Smooth muscle cell (in vitro differentiated cells): ENCODE results near the gene SHFL. TPM values are rescaled to one million over a fixed set of nuclear protein-coding genes. Genes with fewer than 3 reads are reported as not detected.

Source experiments
- DNase-seq: peaks from one replicate; lab custom pipeline; 2025; ENCODE audit not compliant: unreplicated experiment; lab: John Stamatoyannopoulos, UW
- H2AFZ ChIP-seq: fragments of 200-600 bp; sonication (generic); 2 replicates; pipeline ENCODE4 v1.6.0; 2016; ENCODE audit warnings: antibody characterized with exemption, low read depth, mild to moderate bottlenecking
- H3F3A ChIP-seq: fragments of 200-600 bp; sonication (generic); 2 replicates; pipeline ENCODE4 v1.6.0; 2017; ENCODE audit warnings: antibody characterized with exemption, low read depth
- H3K27ac ChIP-seq: fragments of 200-600 bp; sonication (generic); 2 replicates; pipeline ENCODE4 v1.5.1; 2016; ENCODE audit warnings: low read depth, mild to moderate bottlenecking
- H3K27me3 ChIP-seq: fragments of 200-600 bp; sonication (generic); 2 replicates; pipeline ENCODE4 v1.6.1; 2016; ENCODE audit warnings: low read depth, mild to moderate bottlenecking
- H3K36me3 ChIP-seq: fragments of 200-600 bp; sonication (generic); 2 replicates; pipeline ENCODE4 v1.5.1; 2016; ENCODE audit warnings: low read depth
- H3K4me1 ChIP-seq: fragments of 200-600 bp; sonication (generic); 2 replicates; pipeline ENCODE4 v1.5.1; 2016; ENCODE audit warnings: low read depth
- H3K4me2 ChIP-seq: fragments of 200-600 bp; sonication (generic); 2 replicates; pipeline ENCODE4 v1.6.0; 2016; ENCODE audit warnings: mild to moderate bottlenecking
- H3K4me3 ChIP-seq: fragments of 200-600 bp; sonication (generic); 2 replicates; pipeline ENCODE4 v1.5.1; 2016; ENCODE audit warnings: mild to moderate bottlenecking
- H3K79me2 ChIP-seq: fragments of 200-600 bp; sonication (generic); 2 replicates; pipeline ENCODE4 v1.6.0; 2016; ENCODE audit warnings: low read depth, mild to moderate bottlenecking
- H3K9ac ChIP-seq: fragments of 200-600 bp; sonication (generic); 2 replicates; pipeline ENCODE4 v1.6.0; 2016; ENCODE audit warnings: low read depth
- H3K9me3 ChIP-seq: fragments of 200-600 bp; sonication (generic); replicated peaks from 2 replicates; pipeline ENCODE4 v1.5.1; 2016; ENCODE audit warnings: low read depth
- H4K20me1 ChIP-seq: fragments of 200-600 bp; sonication (generic); 2 replicates; pipeline ENCODE4 v1.6.0; 2016; ENCODE audit warnings: low read depth
- WGBS: methylation state at CpG from one replicate; pipeline ENCODE4 v1.1.7; 2016; ENCODE audit warnings: low lambda C conversion rate; 5-methylcytosine and 5-hydroxymethylcytosine counted together
- polyA plus RNA-seq: library from polyadenylated mRNA; unstranded; fragments of >200 nt; fragmentation: Nextera tagmentation; extraction: Ambion mirVana; gene quantifications from 2 replicates; pipeline ENCODE4 v1.2.1, GENCODE V29; 2016
- total RNA-seq: library from RNA; depleted of rRNA; stranded (reverse); fragments of >200 nt; gene quantifications from 2 replicates; pipeline ENCODE4 v1.2.3, GENCODE V29; 2014
- TF ChIP-seq, protein P1 (sequence below): fragments of 200-600 bp; sonication (generic); IDR thresholded peaks from 2 replicates; pipeline ENCODE4 v1.5.1; 2017; ENCODE audit warnings: borderline replicate concordance, mild to moderate bottlenecking, antibody characterized with exemption; ENCODE audit not compliant: insufficient read depth, poor library complexity, severe bottlenecking

The SHFL gene
- total and polyA plus RNA-seq, 2 experiments from 2014 or later = 15.6 to 28.7 TPM

GRCh38 chr19:10095622-10095947 lies 9.5 kb downstream of the SHFL start:
- no peaks in the 10 kb centered on the region for H4K20me1 ChIP-seq
- TF ChIP-seq, protein P1, sequence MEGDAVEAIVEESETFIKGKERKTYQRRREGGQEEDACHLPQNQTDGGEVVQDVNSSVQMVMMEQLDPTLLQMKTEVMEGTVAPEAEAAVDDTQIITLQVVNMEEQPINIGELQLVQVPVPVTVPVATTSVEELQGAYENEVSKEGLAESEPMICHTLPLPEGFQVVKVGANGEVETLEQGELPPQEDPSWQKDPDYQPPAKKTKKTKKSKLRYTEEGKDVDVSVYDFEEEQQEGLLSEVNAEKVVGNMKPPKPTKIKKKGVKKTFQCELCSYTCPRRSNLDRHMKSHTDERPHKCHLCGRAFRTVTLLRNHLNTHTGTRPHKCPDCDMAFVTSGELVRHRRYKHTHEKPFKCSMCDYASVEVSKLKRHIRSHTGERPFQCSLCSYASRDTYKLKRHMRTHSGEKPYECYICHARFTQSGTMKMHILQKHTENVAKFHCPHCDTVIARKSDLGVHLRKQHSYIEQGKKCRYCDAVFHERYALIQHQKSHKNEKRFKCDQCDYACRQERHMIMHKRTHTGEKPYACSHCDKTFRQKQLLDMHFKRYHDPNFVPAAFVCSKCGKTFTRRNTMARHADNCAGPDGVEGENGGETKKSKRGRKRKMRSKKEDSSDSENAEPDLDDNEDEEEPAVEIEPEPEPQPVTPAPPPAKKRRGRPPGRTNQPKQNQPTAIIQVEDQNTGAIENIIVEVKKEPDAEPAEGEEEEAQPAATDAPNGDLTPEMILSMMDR = no peak
- no peaks in the 10 kb centered on the region for H3K79me2 ChIP-seq
- H3K9me3 ChIP-seq = no peaks in the 10 kb centered on the region
- WGBS = 63% methylated on average over 7 of the region's 7 CpGs
- H3K36me3 ChIP-seq = no peaks in the 10 kb centered on the region
- H2AFZ ChIP-seq = peak overlapping the region; percentile 35
- H3K4me3 ChIP-seq = no peak overlapping the region
- H3K4me1 ChIP-seq = no peaks in the 10 kb centered on the region
- H3F3A ChIP-seq = peaks cover 9% of the 10 kb centered on the region
- H3K9ac ChIP-seq = no peak overlapping the region
- H3K27ac ChIP-seq = no peak overlapping the region
- no peak for DNase-seq
- peak overlapping the region; percentile 58 for H3K4me2 ChIP-seq
- no peaks in the 10 kb centered on the region for H3K27me3 ChIP-seq

- no peaks in the 10 kb centered on the region for H3K9me3 ChIP-seq
- H3F3A ChIP-seq = peaks cover 9% of the 10 kb centered on the region
- H3K36me3 ChIP-seq = no peaks in the 10 kb centered on the region
- peak; percentile 67 for DNase-seq
- no peaks in the 10 kb centered on the region for H4K20me1 ChIP-seq
- peak overlapping the region; percentile 85 for H3K4me2 ChIP-seq
- TF ChIP-seq, protein P1 = no peak
- H3K27ac ChIP-seq = no peak overlapping the region
- no peaks in the 10 kb centered on the region for H3K27me3 ChIP-seq
- H3K4me1 ChIP-seq = no peaks in the 10 kb centered on the region
- no peaks in the 10 kb centered on the region for H3K79me2 ChIP-seq
- H3K4me3 ChIP-seq = peak overlapping the region; percentile 37
- no peak overlapping the region for H3K9ac ChIP-seq
- WGBS = 6% methylated on average over 55 of the region's 97 CpGs
- peak overlapping the region; percentile 80 for H2AFZ ChIP-seq
Observed at GRCh38 chr19:10095948-10096614, 10.0 kb downstream of the SHFL start.

- Histone ChIP-seq H4K20me1 (no peaks in the 10 kb centered on the region), H3K4me2 (peak overlapping the region; percentile 85), H3K9ac (no peak overlapping the region), H2AFZ (peak overlapping the region; percentile 80), H3F3A (peaks cover 9% of the 10 kb centered on the region), H3K27ac (no peak overlapping the region), H3K9me3 (no peaks in the 10 kb centered on the region), H3K27me3 (no peaks in the 10 kb centered on the region), H3K4me3 (peak overlapping the region; percentile 37), H3K79me2 (no peaks in the 10 kb centered on the region), H3K4me1 (no peaks in the 10 kb centered on the region), H3K36me3 (no peaks in the 10 kb centered on the region)
- TF ChIP-seq, protein P1 = no peak
- WGBS = 59% methylated on average over 26 of the region's 26 CpGs
- no peak for DNase-seq
Observed at GRCh38 chr19:10096615-10096963, 10.5 kb downstream of the SHFL start.

DNA sequence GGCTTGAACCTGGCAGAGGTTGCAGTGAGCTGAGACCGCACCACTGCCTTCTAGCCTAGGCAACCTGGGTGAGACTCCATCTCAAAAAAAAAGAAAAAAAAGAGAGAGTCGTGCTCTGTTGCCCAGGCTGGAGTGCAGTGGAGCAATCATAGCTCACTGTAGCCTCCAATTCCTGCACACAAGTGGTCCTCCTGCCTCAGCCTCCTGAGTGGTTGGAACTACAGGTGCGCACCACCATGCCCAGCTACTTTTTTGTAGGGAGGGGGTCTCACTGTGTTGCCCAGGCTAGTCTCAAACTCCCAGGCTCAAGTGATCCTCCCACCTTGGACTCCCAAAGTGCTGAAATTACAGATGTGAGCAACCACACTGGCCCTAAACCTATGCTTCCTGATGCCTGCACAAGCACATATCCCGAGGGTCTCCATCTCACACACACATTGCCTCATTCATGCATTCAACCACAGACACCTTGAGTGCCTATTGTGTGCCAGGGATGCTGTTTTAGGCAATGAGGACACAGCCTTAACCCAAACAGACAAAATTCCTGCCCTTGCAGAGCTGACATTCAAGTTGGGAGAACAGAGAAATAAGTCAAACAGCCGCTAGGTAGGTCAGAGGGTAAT lies 14.2 kb downstream of the SHFL start:
- H2AFZ ChIP-seq = no peak overlapping the region

More for the DNA sequence above, 14.2 kb downstream of the SHFL start:
- no peaks in the 10 kb centered on the region for H3K27me3 ChIP-seq
- DNase-seq = no peak
- H3K79me2 ChIP-seq = no peaks in the 10 kb centered on the region
- no peaks in the 10 kb centered on the region for H3K4me1 ChIP-seq
- H3F3A ChIP-seq = peaks cover 6% of the 10 kb centered on the region
- WGBS = 92% methylated on average over 5 of the region's 5 CpGs
- H3K27ac ChIP-seq = no peak overlapping the region
- no peak overlapping the region for H3K4me3 ChIP-seq
- TF ChIP-seq, protein P1 = no peak
- no peaks in the 10 kb centered on the region for H4K20me1 ChIP-seq
- no peak overlapping the region for H3K4me2 ChIP-seq
- H3K9me3 ChIP-seq = no peaks in the 10 kb centered on the region
- H3K36me3 ChIP-seq = no peaks in the 10 kb centered on the region
- H3K9ac ChIP-seq = no peak overlapping the region
